GM19372 (cell line): ENCODE data around the gene SLC16A14.

Experiments
- ATAC-seq: cut with Tn5 transposase; IDR thresholded peaks from one replicate; pipeline ENCODE4 v1.9.1; 2021; ENCODE audit warnings: mild to moderate bottlenecking, low read depth, moderate library complexity; ENCODE audit not compliant: unreplicated experiment

SLC16A14 gene

GRCh38 chr2:230043025-230043424, 25.7 kb downstream of the SLC16A14 start:
- ATAC-seq, result no peak

- no peak for ATAC-seq
These were observed 26.5 kb downstream of the SLC16A14 start for GRCh38 chr2:230042195-230042594.

GRCh38 chr2:230023313-230023712, 45.4 kb downstream of the SLC16A14 start:
- ATAC-seq, result no peak

- ATAC-seq, result no peak
These were observed 49.0 kb downstream of the SLC16A14 start for GRCh38 chr2:230019742-230020141.

- no peak for ATAC-seq
These were observed 50.6 kb downstream of the SLC16A14 start for GRCh38 chr2:230018153-230018552.

- no peak for ATAC-seq
These were observed 51.9 kb downstream of the SLC16A14 start for GRCh38 chr2:230016844-230017243.

- ATAC-seq, result no peak
These were observed 56.3 kb downstream of the SLC16A14 start for GRCh38 chr2:230012267-230012884.

- no peak for ATAC-seq
These were observed 57.1 kb downstream of the SLC16A14 start for GRCh38 chr2:230011617-230012016.

GRCh38 chr2:230010501-230010900, 58.2 kb downstream of the SLC16A14 start:
- ATAC-seq, result no peak

GRCh38 chr2:230008708-230009066, 60.0 kb downstream of the SLC16A14 start:
- ATAC-seq, result no peak

GRCh38 chr2:230007931-230008707, 60.6 kb downstream of the SLC16A14 start:
- ATAC-seq, result no peak

GRCh38 chr2:230000118-230000841, 68.4 kb downstream of the SLC16A14 start:
- ATAC-seq, result peak; percentile 76

- ATAC-seq, result no peak
These were observed 71.2 kb downstream of the SLC16A14 start for GRCh38 chr2:229997565-229997964.

- ATAC-seq, result no peak
These were observed 72.4 kb downstream of the SLC16A14 start for GRCh38 chr2:229996320-229996719.

- ATAC-seq, result no peak
These were observed 75.5 kb downstream of the SLC16A14 start for GRCh38 chr2:229993236-229993635.
